NCI-H1092 treated with DMSO at 0.1 percent for 48 hours (cell line): ENCODE data around the gene EHD4.

Experiments used
- DNase-seq: peaks from one replicate; lab custom pipeline; 2025; lab: John Stamatoyannopoulos, UW

Gene EHD4

GRCh38 chr15:41957021-41957897 lies 15.1 kb downstream of the EHD4 start:
- no peak for DNase-seq

DNA sequence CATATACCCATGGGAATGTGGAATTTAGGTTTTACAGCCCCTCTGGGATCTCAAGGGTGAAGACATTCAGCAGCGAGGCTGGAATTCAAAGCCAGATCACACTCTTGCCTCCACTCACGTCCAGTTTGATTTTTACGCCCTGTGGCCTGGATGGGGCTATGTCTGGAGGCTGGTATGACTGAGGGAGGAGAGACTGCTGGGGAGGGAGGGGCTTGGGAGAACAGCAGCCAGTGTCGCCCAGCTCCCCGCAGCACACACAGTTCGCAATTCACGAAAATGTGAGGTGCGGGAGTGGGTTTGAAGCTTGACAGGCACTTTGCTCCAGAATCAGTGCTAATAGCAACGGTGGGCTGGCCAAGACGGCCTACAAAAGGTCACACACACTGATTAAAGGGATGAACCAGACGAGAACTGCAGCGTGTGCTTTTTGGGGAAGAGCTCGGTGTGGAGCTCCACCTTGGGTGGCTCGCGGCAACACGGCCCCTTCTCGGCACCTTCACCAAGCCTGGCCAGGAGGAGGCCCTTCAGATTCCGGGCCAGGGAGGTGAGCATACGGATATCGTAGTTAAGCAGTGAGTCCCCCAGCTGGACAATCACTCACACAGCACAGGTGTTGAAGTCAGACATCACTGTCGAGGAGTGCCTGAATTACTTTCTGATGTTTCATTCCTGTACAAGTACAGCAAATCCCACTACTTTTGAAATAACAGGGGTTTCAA lies 16.4 kb downstream of the EHD4 start:
- DNase-seq: no peak

- no peak for DNase-seq
Measured at GRCh38 chr15:41955100-41955499, 17.3 kb downstream of the EHD4 start.

- no peak for DNase-seq
Measured at GRCh38 chr15:41954036-41954435, 18.3 kb downstream of the EHD4 start.

GRCh38 chr15:41952013-41952563 lies 20.3 kb downstream of the EHD4 start:
- no peak for DNase-seq

DNA sequence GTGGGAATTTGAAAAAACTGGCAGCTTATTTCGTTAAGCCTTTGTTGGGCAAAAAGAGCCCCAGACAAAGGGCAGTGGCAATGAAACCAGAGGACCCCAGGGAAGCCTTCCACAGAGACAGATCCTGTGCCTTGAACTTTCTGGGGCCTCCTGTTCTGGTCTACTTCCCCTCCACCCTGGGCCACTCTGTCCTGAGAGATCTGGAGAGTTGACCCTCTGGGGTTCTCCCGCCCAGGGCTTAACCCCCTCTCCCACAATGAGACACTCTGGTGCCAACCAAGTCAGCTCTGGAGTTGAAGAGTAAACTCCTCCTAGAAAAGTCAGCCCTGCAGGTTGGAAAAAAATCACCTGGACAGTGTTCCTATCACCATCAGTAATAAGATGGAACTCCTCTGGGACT lies 20.8 kb downstream of the EHD4 start:
- DNase-seq: no peak

GRCh38 chr15:41950489-41950888 lies 21.9 kb downstream of the EHD4 start:
- DNase-seq: no peak

- no peak for DNase-seq
Measured at GRCh38 chr15:41950127-41950483, 22.3 kb downstream of the EHD4 start.

GRCh38 chr15:41949401-41950126 lies 22.8 kb downstream of the EHD4 start:
- DNase-seq: no peak

- DNase-seq: no peak
Measured at GRCh38 chr15:41948490-41948889, 23.9 kb downstream of the EHD4 start.

DNA sequence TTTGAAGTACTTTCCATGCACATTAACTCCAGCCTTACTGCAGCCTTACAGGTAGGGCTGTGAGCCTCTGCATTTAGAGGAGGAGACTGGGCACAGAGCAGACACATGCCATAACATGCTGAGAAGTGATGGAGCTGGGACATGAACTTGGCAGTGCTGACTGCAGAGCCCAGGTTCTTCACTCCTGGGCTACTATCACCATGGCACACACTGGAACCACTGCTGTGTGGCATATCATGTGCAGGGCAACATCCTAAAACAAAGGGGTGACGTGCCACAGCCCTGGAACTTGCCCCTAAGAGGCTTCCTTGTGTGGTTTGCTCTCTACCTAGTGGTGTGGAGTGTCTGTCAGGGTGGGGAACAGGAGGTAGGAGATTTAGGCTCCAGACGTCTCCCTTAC lies 25.4 kb downstream of the EHD4 start:
- DNase-seq: no peak

DNA sequence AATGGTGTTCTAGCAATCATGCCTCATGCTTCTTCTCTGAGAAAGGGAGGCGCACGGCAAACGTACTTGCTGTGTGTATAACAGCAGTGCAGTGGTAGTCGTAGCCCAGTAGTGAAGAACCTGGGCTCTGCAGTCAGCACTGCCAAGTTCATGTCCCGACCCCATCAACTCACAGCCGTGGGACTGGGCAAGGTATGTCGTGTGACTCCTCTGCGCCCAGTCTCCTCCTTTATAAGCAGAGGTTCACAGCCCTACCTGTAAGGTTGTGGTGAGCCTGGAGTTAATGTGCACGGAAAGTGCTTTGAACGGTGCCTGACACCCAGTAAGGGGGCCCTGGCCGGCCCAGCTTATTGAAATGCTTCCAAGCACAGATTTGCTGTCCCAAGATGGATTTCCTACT lies 26.6 kb downstream of the EHD4 start:
- no peak for DNase-seq

DNA sequence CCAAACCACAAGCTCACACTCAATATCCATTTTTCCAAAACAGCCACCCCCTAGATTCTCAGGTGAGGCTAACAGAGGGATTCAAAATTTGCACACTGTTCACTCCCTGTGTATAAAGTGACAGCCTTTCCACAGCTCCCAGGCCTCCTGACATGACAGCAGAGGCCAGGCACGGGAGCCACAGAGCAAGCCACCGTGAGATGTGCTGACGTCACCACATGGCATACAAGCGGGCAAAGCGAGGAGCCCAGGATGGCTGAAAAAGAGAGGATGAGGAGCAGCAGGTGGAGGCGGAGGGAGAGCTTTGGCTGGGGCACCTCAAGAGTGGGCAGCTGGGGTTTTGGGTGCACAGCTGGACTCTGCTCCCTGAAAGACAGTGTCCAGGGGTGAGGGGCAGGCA lies 27.1 kb downstream of the EHD4 start:
- DNase-seq: no peak

GRCh38 chr15:41944313-41944940 lies 27.9 kb downstream of the EHD4 start:
- no peak for DNase-seq

- no peak for DNase-seq
Measured at GRCh38 chr15:41943543-41944312, 28.6 kb downstream of the EHD4 start.

GRCh38 chr15:41942886-41943285 lies 29.5 kb downstream of the EHD4 start:
- no peak for DNase-seq

GRCh38 chr15:41941644-41942415 lies 30.5 kb downstream of the EHD4 start:
- no peak for DNase-seq

DNA sequence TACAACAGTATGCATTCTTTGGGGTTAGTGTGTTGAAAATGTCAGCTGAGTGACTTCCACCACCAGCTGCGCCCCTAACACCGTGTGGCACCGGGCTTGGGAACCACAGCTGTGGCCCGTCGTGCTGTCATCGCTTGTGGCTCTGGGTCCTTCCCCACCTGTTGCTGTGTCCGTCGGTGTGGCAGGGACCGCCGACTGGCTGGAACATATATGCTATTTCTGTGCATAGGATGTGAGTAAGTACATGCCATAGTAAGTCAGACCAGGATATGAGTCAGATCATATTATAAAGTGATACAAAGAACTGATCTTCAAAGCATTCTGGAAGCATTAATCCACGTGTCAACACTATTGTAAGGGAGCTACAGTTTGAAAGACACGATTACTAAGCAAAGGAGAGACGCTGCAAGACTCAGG lies 31.9 kb downstream of the EHD4 start:
- no peak for DNase-seq

GRCh38 chr15:41939986-41940385 lies 32.4 kb downstream of the EHD4 start:
- DNase-seq: no peak

- DNase-seq: no peak
Measured at GRCh38 chr15:41937568-41937923, 34.8 kb downstream of the EHD4 start.
